HG03442 (cell line): ENCODE measurements around the gene LCE7A.

Experiments used
- ATAC-seq: cut with Tn5 transposase; IDR thresholded peaks from one replicate; pipeline ENCODE4 v1.9.1; 2021; ENCODE audit warnings: mild to moderate bottlenecking, moderate library complexity; ENCODE audit not compliant: unreplicated experiment

Gene LCE7A

GRCh38 chr1:152879559-152880198, 19.9 kb downstream of the LCE7A start:
- no peak for ATAC-seq

DNA sequence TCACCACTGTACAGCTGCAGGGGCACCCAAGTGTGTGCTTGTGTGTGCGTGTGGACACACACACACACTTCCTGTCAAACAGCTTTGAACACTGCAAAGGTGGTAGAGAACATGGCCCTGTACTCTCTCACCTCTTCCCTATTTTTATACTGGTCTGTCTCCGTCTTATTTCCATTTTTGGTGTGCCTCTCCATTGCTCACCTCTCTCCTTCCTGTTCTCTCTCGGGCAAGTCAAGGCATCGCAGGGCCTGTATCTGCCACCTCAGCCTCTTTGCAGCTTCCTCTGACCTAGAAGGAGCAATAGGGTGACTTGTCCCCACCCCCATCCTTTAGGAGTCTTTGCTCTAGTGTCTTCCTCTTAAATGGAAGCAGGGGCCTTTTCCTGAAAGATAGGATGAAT, 20.5 kb downstream of the LCE7A start:
- no peak for ATAC-seq

- peak; percentile 72 for ATAC-seq
Measured at GRCh38 chr1:152880907-152881306, 21.1 kb downstream of the LCE7A start.

DNA sequence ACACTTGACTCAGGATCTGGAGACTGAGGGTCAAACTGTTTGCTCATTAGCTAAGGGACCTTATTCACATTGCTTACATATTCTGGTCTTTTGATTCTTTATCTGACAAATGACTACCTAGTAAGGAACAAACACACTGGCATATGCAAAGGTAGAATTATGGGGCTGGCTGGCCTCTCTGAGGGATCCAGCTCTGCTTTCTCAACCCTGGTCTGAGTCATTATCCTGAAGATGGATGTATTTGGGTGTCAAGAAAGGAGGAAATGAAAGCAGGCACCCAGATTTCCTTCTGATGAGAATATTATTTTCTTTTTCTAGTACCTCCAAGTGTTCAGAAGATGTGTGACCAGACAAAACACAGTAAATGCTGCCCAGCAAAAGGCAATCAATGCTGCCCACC, 24.3 kb downstream of the LCE7A start:
- ATAC-seq = no peak

GRCh38 chr1:152884506-152884905, 24.7 kb downstream of the LCE7A start:
- ATAC-seq = no peak

- ATAC-seq = no peak
Measured at GRCh38 chr1:152884966-152885624, 25.3 kb downstream of the LCE7A start.

GRCh38 chr1:152886085-152886484, 26.3 kb downstream of the LCE7A start:
- no peak for ATAC-seq

DNA sequence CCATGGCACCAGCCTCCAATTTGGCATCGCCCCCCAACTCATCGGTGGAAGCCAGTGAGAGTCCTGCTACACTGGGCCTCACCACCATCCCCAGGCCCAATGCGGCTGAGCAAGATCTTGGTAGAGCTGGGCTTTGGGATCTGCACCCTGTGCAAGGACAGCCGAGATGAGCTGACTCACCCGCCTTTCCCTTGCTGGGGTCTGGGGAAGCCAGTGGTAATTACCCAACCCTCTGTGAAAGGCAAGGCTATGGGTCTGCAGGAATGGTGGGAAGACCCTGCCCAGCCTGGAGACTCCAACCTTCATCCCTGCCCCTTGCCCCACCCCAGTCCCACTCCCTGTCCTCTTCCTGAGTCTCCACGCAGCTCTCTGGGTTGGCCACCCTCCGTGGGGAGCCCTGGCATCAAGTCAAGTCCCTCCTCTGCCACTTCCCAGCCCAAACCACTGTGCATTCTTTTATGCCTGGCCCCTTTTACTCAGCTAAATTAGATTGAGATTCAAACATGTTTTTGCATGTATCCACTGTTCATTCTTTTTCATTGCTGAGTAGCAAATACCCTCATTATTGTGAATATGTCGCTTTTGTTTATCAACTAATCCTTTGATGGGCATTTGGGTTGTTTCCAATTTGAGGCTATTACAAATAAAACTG, 27.1 kb downstream of the LCE7A start:
- no peak for ATAC-seq

DNA sequence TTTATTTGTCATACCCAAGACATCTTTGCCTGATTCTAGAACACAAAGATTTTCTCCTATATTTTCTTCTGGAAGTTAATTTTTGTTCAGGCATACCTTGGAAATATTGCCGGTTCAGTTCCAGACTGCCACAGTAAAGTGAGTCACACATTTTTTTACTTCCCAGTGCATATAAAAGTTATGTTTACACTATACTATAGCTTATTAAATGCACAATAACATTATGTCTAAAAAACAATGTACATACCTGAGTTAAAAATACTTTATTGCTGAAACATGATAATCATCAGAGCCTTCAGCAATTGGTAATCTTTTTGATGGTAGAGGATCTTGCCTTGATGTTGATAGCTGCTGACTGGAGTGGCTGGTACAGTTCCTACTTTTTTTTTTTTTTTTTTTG, 28.3 kb downstream of the LCE7A start:
- ATAC-seq = no peak

- ATAC-seq = no peak
Measured at GRCh38 chr1:152899027-152899426, 39.2 kb downstream of the LCE7A start.

- ATAC-seq = no peak
Measured at GRCh38 chr1:152899883-152900282, 40.1 kb downstream of the LCE7A start.

GRCh38 chr1:152901631-152902030, 41.8 kb downstream of the LCE7A start:
- no peak for ATAC-seq

DNA sequence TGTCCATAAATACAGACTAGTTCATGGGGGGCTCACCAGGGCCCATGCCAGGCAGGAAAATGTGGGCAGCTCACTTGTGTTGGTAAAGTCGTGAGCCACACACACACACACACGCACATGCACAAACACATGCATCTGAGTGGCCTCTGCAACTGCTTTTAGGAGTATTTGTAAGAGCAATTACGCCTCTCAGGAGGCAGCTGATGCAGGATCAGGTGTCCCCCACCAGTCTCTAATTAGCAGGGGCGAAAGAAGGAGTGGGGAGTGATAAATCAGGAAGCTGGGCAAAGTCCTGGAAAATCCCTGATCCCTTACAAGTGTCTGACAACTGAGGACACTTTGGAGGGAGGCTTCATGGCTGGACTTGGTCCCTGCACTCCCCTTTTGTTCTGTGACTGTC, 42.8 kb downstream of the LCE7A start:
- ATAC-seq = no peak

DNA sequence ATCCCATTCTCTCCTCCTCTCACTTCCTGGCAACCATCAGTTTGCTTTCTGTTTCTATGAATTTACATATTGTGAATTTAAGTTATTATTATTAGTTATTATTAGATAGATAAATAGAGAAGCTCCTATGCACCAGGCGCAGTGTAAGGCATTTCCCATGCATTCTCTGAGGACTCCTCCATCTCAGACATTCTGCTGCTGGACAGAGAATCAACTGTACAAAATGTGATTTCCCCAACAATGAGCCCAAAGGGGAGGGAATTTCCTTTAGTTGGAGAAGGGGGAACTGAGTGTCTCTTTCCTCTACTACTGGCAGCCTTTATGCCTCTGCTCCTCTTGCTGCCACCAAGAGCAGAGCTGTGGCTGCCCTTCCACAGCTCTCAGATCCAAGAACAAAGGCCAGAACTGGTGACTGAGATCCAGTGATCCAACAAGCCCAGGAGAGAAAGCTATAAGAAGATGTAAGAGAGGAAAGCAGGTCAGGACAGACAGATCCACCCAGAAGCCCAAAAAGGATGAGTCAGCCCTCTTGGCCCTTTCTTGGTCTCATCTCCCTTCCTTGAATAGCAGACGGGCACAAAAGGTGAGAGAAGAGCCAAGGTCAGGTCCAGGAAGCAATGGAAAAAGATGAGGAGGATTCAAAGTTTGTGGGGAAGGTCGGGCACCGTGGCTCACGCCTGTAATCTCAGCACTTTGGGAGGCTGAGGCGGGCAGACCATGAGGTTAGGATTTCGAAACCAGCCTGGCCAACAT, 45.1 kb downstream of the LCE7A start:
- ATAC-seq = no peak

GRCh38 chr1:152906023-152906565, 46.3 kb downstream of the LCE7A start:
- no peak for ATAC-seq

DNA sequence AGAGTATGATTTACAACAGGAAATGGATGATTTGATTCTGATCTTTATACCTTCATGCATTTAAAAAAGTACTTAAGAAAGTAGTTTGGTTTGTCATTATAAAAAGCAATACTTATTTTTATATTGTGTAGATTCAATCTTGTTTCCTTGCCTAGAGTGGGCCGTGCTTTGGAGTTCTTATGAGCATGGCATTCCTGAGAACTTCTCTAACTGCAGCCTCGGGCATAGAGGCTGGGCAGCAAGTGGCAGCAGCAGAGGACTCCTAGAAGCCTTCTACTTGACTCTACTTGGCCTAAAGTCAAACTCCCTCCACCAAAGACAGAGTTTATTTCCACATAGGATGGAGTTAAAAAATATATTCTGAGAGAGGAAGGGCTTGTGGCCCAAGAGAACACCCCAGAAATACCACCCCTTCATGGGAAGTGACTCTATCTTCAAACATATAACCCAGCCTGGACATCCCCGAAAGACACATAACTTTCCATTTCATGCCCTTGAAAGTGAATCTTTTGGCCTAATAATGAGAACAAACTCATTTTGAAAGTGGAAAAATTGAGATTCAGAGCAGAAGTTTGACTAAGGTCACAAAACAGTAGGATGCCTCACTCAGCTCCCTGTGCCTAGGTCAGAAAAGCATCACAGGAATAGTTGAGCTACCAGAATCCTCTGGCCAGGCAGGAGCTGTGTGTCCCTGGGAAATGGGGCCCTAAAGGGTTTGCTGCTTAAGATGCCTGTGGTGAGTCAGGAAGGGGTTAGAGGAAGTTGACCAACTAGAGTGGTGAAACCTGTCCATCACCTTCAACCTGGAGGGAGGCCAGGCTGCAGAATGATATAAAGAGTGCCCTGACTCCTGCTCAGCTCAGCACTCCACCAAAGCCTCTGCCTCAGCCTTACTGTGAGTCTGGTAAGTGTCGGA, 48.1 kb downstream of the LCE7A start, which contains the start of gene IVL:
TSS of gene IVL (plus strand) at position 861 of the 916 bp plus-strand sequence. CDS start 1,252 bp downstream, outside the sequence.
- ATAC-seq = peak; percentile 58

DNA sequence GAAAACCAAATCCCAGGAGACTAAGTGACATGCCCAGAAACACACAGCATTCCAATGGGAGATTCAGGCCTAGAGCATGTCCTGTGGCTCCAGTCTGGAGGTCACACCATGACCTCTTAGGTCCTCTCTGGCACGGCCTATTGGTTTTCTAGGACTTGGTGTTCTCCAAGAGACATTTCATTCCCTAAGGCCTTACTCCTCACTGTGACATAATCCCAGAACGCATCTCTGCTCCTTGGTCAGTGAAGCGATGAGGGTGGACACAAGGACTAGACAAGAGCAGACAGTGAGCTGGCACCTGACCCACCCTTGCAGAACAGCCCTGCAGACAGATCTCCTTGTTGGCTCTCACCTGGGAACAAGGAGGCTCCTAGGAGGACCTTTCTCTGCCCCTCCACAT, 49.4 kb downstream of the LCE7A start:
- ATAC-seq = no peak
